WTC11 (cell line): Measurements from ENCODE around the gene CEP63.
"Not testable (repeated sequence)": the region's sequence is repeated elsewhere in the genome, so short reads cannot be mapped to it uniquely, and the experiment has no call there.

ENCODE experiments used
- CTCF ChIP-seq: fragments of 200-600 bp; IDR thresholded peaks from 2 replicates; pipeline ENCODE4 v1.8.0; 2022; ENCODE audit warnings: antibody characterized with exemption
- TCF7 ChIP-seq: sonication (generic); formaldehyde crosslinking; IDR thresholded peaks from 2 replicates; pipeline ENCODE4 v1.8.0; 2022; ENCODE audit warnings: mild to moderate bottlenecking, low read depth, missing genetic modification reagents, moderate library complexity

- TF ChIP-seq CTCF, TCF7: not testable (repeated sequence)
These were observed 58.9 kb downstream of the CEP63 start for GRCh38 chr3:134544783-134545182.
